GM19023 (cell line): ENCODE results near the gene MAP3K12.
A peak's percentile ranks its signal among the peaks of the same experiment; 100 is the strongest.
"Not testable (repeated sequence)": the region's sequence is repeated elsewhere in the genome, so short reads cannot be mapped to it uniquely, and the experiment has no call there.

ENCODE experiments used
- ATAC-seq: cut with Tn5 transposase; IDR thresholded peaks from one replicate; pipeline ENCODE4 v1.9.1; 2021; ENCODE audit warnings: mild to moderate bottlenecking, moderate library complexity; ENCODE audit not compliant: unreplicated experiment

The MAP3K12 gene

DNA sequence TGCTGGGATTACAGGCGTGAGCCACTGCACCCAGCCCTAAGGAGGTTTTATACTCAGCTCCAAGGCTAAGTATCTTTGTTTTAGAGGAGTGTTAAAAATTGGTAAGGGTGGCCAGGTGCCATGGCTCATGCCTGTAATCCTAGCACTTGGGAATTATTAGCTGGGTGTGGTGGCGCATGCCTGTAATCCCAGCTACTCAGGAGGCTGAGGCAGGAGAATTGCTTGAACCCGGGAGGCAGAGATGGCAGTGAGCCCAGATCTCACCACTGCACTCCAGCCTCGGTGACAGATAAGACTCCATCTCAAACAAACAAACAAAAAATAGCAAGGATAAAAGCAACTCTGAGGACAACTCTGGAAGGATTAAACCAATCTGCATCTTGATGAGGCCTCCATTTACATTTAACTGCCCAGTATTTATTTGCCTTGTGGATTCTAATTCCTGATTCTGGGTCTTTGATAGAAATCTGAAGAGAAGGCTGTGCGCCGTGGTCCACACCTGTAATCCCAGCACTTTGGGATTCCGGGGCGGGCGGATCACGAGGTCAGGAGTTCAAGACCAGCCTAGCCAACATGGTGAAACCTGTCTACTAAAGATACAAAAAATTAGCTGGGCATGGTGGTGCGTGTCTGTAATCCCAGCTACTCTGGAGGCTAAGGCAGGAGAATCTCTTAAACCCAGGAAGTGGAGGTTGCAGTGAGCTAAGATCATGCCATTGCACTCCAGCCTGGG, 54.5 kb downstream of the MAP3K12 start:
- ATAC-seq, result not testable (repeated sequence)

DNA sequence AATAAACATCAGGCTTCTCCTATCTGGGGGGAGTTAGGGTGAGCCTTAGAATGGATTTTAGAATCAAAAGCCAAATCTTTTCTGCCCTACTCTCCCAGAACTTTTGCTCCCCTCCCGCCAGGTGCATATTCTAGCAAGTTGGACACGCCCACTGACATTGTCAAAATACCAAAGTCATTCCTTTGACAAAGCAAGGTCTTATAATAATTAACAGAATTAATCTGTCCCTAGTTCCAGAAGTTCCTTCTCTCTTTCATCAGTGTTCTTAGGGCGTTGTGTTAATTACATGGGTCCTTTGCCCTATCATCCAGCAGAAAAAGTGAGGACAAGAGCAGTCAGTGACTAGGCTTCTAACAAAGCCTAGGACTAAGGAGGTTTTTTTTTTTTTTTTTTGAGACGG, 55.3 kb downstream of the MAP3K12 start:
- ATAC-seq, result no peak

DNA sequence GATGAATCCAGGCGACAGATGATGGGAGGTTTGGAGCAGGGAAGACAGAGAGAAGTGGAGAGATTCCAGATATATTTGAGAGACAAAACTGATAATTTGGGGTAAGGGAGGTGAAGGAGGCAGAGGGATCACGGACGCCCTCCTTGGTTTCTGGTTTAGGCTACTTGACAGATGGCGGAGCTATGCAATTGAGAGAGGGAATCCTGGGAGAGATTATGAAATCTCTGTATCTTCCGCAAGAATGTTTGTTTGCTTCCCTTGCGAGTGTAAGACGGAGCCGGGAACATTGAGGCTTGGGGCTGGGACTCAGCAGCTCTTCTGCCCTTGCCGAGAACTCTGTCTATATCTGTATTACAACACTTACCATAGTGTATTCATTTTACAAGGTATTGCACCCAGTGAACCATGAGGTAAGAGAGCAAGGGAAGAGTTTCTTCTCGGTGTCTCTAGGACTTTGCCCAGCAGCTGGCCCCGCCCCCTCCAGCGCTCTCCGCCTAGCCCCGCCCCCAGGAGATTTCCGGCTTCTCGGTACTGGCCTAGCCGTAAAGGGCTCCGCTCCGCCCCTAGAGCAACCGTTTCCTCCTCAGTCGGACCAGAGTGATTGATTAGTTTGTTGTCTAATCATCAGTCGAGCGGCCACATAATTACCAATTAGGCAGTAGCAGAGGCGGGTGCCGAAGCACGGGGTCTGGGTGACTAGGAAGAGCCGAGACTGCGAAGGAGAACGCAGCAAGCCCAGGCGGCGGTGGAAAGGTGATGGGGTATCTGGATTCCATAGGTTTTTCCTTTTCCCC, 58.0 kb downstream of the MAP3K12 start, which contains the start of gene PRR13:
Gene PRR13 (plus strand): TSS at position 695 of the 794 bp plus-strand sequence. CDS start 981 bp downstream, outside the sequence.
- ATAC-seq, result peak; percentile 99

- ATAC-seq, result not testable (repeated sequence)
These were observed 59.7 kb downstream of the MAP3K12 start for GRCh38 chr12:53439582-53439981.

DNA sequence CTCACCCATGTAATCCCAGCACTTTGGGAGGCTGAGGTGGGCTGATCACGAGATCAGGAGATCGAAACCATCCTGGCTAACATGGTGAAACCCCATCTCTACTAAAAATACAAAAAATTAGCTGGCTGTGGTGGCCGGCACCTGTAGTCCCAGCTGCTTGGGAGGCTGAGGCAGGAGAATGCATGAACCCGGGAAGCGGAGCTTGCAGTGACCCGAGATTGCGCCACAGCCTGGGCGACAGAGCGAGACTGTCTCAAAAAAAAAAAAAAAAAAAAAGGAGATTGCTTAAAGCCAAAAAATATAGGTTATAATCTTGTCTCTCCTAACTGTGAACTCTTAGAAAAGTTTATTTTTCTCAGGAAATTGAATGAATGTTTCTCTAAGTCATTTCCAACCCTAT, 63.9 kb downstream of the MAP3K12 start:
- not testable (repeated sequence) for ATAC-seq

- no peak for ATAC-seq
These were observed 68.1 kb downstream of the MAP3K12 start for GRCh38 chr12:53431187-53431586.

GRCh38 chr12:53430116-53430515, 69.1 kb downstream of the MAP3K12 start:
- ATAC-seq, result no peak
